NCI-H1105 (cell line): Measurements from ENCODE around the gene GALNT7.
"Not testable (repeated sequence)": the region's sequence is repeated elsewhere in the genome, so short reads cannot be mapped to it uniquely, and the experiment has no call there.

Experiments
- DNase-seq: peaks from one replicate; lab custom pipeline; 2025; lab: John Stamatoyannopoulos, UW

The GALNT7 gene

DNA sequence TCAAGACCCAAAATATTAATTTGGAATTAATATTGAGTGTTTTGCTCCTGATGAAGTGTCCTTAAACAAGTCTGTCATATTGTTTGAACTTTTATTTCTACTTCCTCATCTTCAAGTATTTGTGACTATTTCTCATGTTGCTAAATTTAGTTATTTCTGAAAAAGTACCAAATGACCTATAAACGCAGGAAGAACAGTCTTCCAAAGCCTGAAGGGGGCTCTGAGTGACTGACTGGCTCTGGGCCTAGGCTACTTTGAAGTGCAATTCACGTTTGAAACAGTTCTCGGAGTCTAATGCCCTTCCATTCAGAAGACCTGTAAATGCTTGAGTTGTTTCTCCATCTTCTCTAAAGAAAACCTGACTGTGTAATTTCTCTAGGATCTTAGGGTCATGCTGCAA lies 26.5 kb downstream of the GALNT7 start:
- DNase-seq = no peak

DNA sequence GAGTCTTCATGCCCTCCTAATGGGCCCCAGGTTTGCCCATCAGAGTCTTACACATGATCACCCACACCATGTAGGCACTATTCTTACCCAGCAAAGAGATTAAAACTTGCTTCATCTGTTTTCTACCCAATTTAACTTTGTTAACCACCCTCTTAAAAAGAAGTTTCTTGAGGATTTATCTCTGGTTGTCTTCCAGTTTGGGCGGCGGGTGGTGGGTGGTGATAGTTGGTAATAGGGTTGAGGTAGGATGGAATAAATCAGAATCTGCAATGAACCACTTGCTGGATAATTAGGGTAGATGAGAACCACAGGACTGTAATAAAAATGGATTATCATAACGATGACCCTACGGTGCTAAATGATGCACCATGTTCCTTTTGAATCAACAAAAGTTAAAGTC lies 30.9 kb downstream of the GALNT7 start:
- DNase-seq = no peak

DNA sequence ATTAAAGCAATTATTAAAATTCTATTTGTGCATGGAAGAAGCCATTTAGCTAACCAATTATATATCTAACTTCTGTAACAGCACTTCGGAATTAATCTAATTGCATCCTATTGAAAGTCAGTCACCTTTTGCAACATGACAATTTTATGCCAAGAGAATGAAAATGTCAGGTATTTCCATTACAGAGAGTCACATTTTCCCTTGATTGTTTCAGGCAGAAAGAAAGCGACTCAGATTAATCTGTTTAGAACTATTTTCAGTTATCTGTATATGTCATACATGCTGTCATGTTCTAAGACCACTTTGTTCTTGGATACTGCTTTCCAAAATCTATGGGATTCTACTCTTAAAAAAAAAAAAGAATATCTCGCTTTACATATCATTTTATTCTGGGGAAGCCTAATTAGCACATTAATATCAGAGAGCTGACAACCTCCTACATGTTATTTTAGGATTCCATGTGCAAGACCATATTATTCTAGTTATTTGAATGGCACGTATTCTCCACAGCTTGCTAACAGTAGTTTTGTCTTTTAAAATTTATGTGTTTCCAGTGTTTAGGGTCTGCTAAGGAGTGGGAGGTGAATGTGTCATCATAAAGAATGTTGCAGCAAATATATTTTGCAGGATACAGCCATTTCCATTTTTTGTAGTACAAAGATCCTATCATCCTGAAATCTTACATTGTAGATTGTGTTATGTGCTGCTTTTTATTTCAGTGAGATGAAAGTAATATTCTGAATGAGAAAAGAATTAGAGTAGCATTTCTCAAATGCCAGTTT lies 31.7 kb downstream of the GALNT7 start:
- no peak for DNase-seq

DNA sequence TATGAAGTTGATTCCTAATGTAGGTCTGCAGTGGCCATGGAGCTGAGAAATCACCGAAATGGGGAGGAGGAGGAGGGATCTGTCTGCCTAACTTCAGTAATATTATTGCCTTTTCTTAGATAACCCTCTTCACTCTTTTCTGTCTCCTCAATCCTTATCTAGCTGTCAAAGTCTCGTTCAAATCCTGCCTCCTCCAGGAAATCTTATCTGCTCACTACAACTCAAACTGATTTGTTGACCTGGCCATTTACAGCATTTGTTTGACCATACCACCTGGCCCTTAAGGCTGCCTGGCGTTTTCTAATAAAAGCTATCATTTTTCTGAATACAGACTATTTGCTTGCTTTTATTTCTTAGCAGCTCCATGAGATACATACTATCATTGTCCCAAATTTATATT lies 33.8 kb downstream of the GALNT7 start:
- DNase-seq = no peak

DNA sequence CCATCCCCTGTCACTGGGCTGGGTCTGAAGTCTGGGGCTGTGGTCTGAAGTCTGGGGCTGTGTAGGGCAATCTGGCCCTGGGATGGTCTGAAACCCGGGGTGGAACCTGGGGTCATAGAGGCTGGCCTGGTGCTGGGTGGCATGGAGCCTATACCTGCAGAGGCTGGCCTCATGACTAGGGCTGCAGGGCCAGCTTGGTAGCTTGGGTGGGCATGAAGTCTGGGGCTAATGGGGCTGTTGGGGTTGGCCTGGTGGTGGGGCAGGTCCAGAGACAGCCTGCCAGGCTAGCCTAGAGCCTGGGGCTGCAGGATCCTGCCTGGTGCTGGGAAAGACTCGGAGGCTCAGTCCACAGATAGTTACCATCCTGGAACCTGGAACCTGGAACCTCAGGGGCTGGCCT lies 37.0 kb downstream of the GALNT7 start:
- DNase-seq = no peak

DNA sequence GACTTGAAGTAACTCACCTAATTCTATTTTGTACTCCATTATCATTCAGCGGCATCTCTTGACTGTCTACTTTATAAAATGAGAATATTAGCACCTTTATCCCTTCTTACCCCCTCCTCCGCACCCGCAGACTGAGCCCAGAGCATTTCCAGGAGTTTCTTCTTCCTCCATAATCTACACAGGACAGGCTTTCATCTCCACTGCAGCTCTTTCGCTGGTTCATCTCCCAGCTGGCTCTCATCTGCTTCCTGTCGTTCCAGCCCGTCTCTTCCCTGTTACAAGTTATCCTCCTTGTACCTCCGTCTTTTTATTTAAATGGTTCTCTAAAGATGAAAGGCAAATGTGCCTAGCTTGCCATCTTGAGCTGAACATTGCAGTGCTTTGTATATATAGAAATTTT lies 39.8 kb downstream of the GALNT7 start:
- DNase-seq = no peak

DNA sequence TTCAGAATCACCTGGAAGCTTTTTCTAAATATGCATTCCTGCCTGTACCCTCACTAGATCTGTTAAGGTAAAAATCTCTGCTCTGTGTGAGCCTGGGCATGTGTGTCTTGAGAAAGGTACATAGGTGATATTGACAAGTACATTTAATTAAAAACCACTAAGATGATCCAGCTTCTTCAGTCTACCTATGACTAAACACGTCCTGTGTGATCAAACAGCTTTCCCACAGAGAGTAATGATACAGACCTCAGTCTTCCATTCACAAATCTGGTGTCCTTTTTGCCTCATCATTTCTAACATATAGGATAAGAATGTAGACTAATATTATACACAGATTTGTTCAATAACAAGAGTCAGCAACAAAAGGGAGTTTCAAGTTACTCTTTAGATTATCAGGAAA lies 42.6 kb downstream of the GALNT7 start:
- no peak for DNase-seq

DNA sequence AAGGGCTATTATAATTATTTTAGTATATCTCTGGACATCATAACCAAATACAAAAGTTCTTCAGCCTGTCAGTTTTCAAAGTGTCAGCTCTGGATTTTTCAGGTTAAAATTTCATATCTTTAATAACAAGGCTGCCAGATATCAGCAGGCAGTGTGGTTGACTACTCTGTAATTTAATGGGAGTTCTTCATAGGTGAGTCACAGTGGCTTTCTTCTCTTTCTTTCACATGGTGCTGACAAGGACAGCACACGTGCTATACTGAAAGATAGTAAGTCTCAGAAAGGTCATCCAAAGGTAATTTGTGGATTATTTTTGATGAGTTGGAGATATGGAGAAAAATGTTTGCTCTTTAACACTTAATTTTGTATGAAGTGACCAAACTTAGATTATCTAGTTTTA lies 43.2 kb downstream of the GALNT7 start:
- DNase-seq = no peak

DNA sequence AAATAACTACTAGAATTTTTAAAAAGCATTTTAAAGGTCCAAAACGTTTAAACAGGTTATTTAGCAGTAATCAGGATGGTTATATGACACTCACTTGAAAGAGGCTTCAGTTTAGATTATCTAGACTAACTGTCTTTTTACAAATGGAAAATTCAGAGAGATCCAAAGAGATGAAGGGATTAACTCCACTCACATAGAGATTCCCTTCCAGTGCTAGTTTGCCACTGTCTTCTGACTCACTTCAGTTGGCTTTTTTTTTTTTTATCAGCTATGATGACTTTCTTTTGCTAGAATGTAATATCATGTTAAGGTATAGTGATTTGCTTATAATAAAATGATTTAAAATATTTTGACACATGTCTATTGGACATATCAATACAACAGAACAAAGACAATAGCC lies 43.8 kb downstream of the GALNT7 start:
- no peak for DNase-seq

DNA sequence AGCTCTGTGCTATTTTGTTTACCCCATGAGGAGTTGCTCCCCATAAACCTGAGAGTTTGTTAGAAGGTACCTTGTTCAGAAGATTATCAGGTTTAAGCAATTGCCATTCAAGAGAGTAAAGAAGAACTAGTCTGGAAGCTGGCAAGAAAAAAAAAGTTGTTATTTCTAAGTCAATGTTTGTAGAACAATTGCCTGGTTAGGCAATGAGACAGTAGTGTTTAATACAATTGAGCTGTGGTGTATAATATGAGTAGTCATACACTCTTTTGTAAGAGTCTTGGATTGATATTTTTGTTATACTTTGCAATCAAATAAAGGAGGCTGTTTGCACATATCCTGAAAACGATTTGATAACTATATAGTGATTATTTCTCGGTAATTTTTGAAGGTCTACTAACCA lies 44.7 kb downstream of the GALNT7 start:
- no peak for DNase-seq

DNA sequence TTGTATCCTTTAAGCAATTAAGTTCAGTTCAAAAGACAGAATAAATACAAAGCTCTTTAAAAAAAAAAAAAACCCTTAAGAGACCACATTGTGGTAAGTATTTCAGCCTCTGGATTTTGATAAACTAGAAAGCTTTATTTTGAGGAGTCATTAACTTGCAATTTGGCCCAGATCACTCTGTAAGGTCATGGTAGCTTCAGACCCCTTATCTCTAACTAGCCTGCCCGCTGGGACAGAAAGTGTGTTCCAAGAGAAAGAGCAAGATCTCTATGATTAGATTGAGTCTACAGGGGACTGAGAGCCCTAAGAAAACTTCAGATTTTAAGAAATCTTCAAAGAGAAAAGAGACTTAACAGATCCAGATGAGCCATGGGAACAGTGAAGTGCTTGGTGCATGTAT lies 45.6 kb downstream of the GALNT7 start:
- no peak for DNase-seq

DNA sequence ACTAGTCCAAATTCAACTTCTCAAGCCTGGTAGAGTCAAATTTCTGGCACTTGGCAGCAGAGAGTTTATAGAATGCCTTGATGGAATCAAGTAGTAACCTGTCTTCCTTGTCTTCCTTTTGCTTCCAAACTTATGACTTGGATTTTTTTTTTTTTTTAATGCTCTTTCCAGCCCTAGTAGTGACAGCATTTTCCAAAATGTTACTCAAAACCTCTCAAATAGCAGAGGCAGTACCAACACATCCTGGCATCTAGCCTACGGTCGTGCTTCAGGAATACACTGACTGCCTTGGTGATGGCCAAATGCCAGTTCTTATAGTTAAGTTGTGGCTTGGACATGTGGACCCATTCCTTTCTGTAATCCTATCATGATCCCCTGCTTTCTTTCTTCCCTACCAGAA lies 46.0 kb downstream of the GALNT7 start:
- DNase-seq = no peak

DNA sequence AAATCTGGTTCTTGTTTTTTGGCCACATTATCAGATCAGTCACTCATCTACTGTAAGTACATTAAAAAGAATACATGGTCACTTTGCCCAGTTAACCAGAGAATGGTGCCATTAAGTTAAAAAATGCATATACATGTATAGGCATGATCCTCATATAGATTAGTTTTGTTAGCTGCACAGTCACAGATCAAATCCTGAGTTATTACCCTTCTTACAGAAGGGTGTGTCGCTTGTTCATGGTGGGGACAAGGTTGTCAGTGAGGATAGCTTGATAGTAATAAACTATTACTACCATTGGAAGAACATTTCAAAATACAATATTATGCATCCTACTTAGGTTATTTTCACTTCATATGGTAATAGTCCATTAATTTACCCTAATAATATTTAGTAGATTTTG lies 48.5 kb downstream of the GALNT7 start:
- DNase-seq = no peak

DNA sequence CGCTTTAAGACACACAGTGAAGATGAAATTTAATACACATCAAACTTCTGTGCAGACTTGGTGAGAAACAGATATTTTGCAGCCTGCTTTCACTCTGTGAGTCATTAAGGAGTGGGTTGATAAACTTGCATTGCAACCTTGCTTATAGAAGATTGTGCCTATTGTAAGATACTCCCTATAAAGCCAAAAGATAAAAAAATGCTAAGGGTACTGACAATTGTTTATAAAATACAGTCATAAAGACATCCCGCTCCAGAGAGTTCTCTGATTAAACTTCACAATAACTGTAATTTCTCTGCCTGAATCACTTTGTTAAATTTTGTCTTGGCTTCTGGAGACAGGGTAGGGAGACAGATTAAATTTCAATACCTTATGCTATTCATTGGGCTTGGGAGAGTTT lies 49.1 kb downstream of the GALNT7 start:
- DNase-seq = no peak

DNA sequence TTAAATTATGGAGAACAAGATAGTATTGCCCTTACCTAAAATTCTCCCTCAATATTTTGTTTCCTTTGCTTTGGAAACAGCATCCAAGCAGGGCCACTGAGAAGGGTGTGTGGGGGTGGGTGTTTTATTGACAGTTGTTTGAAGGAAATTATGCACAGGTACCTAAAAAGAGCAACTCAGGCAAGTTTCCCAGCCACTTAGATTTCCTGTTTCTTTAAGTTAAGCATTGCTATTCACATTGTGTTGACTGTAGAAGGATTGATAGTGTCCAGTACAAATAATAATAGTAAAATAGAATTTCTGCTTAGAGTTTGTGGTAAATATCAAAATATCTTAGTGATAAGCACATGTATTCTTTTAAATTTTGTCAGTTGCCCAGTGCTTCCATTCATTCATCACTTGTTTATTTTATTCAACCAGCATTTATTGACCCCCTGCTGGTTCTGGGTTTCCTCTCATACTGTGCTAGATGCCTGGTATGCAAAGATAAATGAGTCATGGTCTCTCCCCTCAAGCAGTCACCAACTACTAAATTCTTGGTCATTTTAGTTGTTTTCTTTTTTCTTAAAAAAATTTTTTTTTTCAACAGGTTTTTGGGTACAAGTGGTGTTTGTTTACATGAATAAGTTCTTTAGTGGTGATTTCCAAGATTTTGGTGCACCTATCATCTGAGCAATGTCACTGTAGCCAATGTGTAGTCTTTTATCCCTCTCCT lies 50.0 kb downstream of the GALNT7 start:
- no peak for DNase-seq

DNA sequence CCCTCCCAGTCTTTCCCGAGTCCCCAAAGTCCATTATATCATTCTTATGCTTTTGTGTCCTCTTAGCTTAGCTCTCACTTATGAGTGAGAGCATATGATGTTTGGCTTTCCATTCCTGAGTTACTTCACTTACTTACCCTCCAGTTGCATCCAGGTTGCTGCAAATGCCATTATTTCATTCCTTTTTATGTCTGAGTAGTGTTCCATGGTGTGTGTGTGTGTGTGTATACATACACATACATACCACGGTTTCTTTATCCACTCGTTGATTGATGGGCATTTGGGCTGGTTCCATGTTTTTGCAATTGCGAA lies 50.5 kb downstream of the GALNT7 start:
- DNase-seq = not testable (repeated sequence)

DNA sequence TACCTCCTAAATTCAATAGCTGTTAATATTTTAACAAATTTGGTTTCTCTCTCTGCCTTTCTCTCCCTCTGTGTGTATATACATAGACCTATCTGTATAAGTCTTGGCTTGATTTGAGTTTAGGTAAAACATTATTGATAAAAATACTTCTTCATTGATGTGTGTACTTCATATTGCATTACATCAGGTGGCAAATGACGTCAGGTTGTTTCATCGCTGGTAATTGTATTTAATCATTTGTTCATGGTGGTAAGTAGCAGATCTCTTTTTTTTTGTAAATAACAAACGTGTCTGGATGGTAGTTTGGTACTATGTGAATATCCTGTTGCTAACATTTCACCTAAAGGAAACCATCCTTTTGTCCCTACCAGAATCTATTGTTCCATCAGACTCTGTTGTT lies 55.1 kb downstream of the GALNT7 start:
- DNase-seq = no peak

DNA sequence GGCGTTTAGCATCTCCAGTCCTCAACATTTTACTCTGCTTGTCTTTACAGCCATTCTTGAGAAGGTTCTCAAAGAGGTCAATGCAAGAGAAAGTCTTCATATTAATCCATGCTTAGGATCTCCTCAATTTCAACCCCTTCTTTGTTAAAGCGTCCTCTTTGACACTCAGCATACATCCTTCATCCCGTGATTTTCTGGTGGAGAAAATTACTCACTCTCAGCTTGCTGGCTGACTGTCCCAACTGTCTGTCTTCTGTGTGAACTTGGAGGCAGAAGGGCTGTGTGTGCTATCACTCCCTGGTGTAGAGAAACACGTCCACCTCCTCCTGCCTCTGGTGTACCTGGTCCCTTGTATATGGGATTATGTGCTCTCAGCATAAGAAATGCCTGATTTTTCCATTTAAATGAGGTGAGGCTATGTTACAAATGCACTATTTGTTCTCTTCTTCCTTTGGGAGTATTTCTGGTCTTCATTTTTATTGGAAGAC lies 57.8 kb downstream of the GALNT7 start:
- no peak for DNase-seq

DNA sequence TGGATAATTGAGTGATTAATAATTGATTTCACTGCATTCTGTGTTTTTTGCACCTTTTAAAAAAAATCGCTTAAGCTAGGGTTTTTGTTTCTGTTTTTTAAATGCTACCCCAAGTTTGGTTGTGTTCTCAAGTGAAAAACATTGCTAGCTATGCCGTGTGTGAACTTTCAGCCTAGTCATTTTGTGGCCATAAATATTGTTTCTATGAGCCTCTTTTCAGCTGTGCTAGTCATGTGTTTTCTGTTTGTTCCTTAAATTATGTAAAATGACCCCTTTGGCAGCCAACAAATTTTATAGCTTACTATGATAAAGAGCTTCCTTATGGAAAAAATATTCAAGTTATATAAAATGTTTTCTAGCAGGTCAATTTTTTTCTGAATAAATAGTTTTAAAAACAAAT lies 59.1 kb downstream of the GALNT7 start:
- DNase-seq = no peak

DNA sequence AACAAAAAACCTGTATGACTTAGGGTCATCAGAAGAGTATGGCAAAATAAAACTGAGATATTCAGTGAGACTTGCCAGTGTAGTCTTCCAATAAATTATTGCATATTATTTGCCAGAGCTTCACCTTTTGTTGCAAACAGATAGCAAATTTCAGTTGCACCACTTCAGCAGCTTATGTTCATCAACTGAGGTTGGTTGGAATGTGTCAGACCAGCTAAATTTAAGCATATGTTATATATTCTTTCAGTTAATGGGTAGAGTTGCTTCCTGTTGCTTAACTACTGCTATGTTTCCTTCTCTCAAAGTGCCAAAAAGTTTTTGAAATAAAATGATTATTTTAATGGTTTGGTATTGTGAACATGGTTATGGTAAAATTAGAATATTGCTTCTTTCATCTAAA lies 61.5 kb downstream of the GALNT7 start:
- no peak for DNase-seq

DNA sequence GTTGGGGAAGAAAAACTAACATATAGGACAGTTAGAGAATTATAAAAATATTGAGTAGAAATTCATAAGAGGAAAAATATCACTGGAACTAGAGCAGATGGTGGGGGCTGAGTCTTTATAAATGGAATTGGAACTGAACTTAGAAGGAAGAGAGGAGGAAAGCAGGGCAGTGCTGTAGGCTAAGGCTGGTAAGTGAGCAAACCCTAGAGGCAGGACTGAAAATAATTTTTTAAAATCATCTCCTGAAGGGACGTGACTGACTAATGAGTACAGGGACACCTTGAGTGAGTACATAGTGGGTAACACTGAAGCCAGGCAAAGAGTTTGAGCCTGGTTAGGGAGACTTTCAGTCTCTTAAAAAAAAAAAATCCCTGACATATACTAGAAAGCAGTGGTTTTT lies 63.3 kb downstream of the GALNT7 start:
- no peak for DNase-seq

DNA sequence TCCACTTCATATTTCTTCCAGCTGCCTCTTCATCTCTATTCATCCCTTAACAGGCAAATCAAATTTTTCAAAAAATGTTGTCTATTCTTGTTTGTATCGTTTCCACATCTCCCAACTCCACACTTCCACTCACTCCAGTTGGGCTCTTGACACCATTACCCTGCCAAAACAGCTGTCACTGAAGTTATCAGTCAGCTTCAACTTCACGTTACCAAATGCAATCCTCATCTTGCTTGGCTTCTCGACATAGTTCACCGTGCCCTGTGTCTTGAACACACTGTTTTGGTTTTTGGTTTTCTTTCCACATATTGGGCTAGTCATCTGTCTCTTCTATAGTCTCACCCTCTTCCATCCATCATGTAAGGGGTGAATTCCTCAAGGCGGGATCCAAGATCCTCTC lies 65.2 kb downstream of the GALNT7 start:
- DNase-seq = no peak

DNA sequence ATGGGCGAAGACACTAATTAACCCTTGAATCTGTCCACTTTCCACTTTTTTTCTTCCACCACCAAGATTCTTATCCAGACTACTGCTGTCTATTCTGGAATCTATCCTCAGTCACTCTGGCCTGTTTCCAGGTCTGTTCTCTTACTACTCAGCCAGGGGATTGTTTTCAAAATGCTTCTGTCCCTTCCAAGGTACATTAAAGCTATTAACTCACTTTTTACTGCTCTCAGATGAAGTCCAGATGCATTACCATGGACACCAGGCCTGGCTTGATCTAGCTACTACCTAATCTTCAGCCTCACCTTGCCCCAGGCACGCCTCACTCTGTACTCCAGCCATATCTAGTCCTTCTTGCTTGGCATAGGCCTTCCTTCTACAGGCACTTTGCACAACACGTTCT lies 66.4 kb downstream of the GALNT7 start:
- DNase-seq = no peak

DNA sequence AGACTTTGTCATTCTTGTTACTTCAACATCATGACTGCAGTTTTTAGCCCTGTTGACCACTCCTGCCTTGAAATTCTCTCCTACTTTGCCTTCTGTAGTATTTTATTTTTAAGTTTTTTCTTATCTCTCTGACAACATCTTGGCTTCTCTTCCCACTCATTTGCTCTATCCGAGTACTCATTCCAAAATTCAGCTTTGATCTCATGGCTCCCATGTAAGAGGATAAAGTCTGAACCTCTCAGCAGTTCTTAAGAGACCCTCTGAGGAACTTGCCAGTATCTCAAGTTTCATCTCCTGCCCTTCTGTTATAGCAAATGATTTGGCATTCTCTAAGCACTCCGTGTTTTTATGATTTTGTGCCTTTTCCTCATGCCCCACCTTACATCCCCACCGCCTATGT lies 67.7 kb downstream of the GALNT7 start:
- DNase-seq = no peak
